RPMI8226 (cell line): ENCODE measurements around the gene DSE.

ENCODE experiments used
- DNase-seq: peaks from one replicate; pipeline ENCODE4 v3.0.0-alpha.2; 2015

The DSE gene

GRCh38 chr6:116419069-116419786, 48.5 kb downstream of the DSE start:
- DNase-seq, result no peak

GRCh38 chr6:116420341-116420740, 49.6 kb downstream of the DSE start:
- DNase-seq, result no peak

GRCh38 chr6:116422238-116422637, 51.5 kb downstream of the DSE start:
- DNase-seq, result no peak

GRCh38 chr6:116424001-116424400, 53.3 kb downstream of the DSE start:
- no peak for DNase-seq

- no peak for DNase-seq
These were observed 55.8 kb downstream of the DSE start for GRCh38 chr6:116426551-116426950.

GRCh38 chr6:116429111-116429510, 58.4 kb downstream of the DSE start:
- no peak for DNase-seq

GRCh38 chr6:116430860-116431259, 60.1 kb downstream of the DSE start:
- DNase-seq, result no peak

- DNase-seq, result no peak
These were observed 61.3 kb downstream of the DSE start for GRCh38 chr6:116431964-116432595.

GRCh38 chr6:116433206-116433712, 62.5 kb downstream of the DSE start:
- DNase-seq, result no peak

GRCh38 chr6:116434056-116434725, 63.4 kb downstream of the DSE start:
- DNase-seq, result no peak

- no peak for DNase-seq
These were observed 65.8 kb downstream of the DSE start for GRCh38 chr6:116436586-116436985.

- DNase-seq, result no peak
These were observed 66.9 kb downstream of the DSE start for GRCh38 chr6:116437656-116438055.

- DNase-seq, result no peak
These were observed 68.1 kb downstream of the DSE start for GRCh38 chr6:116438590-116439448.

- DNase-seq, result no peak
These were observed 68.8 kb downstream of the DSE start for GRCh38 chr6:116439522-116440051.

GRCh38 chr6:116443105-116443504, 72.4 kb downstream of the DSE start:
- no peak for DNase-seq

- DNase-seq, result peak; percentile 37
These were observed 73.3 kb downstream of the DSE start for GRCh38 chr6:116444092-116444491.

GRCh38 chr6:116444575-116444974, 73.8 kb downstream of the DSE start:
- DNase-seq, result no peak

- DNase-seq, result peak; percentile 70
These were observed 74.4 kb downstream of the DSE start for GRCh38 chr6:116445102-116445501.

GRCh38 chr6:116446399-116446798, 75.7 kb downstream of the DSE start:
- DNase-seq, result no peak

GRCh38 chr6:116447052-116447451, 76.3 kb downstream of the DSE start:
- DNase-seq, result no peak

- DNase-seq, result no peak
These were observed 76.8 kb downstream of the DSE start for GRCh38 chr6:116447496-116448011.

GRCh38 chr6:116449565-116449964, 78.8 kb downstream of the DSE start:
- no peak for DNase-seq
